ENCODE data around the gene MAU2.
"Not testable (repeated sequence)": the region's sequence is repeated elsewhere in the genome, so short reads cannot be mapped to it uniquely, and the experiment has no call there.

Gene MAU2

DNA sequence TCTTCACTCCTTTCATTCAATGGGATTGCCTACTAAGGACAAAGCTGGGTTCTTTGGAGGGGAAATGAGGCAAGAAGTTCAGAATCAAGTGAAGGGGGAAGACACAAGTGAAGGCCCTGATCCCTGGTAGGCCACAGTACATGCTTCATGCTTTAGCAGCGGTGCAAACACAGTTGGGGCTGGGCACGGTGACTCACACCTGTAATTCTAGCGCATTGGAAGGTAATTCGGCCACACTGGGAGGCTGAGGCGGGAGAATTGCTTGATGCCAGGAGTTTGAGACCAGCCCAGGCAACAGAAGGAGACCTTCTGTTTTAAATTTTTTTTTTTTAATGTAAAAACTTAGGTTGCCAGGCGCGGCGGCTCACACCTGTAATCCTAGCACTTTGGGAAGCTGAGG lies 61.5 kb downstream of the MAU2 start:
- DNase-seq (ENCODE audit: low read depth, low spot score) = no peak

DNA sequence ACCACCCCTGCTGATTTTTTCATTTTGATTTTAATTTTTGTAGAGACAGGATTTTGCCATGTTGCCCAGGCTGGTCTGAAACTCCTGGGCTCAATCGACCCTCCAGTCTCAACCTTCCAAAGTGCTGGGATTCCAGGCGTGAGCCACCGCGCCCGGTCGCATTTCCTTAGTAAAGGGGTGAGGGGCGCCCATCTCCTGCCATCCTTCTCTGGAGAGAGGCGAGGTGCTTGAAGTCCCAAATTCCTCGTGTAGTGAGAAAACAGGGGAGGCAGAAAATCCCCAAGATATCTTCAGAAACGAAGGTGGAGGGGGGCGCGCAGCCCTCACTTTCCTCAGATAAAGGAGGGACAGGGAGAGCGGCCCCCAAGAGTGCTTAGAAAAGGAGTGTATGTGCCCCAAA lies 63.9 kb downstream of the MAU2 start:
- DNase-seq (ENCODE audit: low read depth, low spot score) = no peak

DNA sequence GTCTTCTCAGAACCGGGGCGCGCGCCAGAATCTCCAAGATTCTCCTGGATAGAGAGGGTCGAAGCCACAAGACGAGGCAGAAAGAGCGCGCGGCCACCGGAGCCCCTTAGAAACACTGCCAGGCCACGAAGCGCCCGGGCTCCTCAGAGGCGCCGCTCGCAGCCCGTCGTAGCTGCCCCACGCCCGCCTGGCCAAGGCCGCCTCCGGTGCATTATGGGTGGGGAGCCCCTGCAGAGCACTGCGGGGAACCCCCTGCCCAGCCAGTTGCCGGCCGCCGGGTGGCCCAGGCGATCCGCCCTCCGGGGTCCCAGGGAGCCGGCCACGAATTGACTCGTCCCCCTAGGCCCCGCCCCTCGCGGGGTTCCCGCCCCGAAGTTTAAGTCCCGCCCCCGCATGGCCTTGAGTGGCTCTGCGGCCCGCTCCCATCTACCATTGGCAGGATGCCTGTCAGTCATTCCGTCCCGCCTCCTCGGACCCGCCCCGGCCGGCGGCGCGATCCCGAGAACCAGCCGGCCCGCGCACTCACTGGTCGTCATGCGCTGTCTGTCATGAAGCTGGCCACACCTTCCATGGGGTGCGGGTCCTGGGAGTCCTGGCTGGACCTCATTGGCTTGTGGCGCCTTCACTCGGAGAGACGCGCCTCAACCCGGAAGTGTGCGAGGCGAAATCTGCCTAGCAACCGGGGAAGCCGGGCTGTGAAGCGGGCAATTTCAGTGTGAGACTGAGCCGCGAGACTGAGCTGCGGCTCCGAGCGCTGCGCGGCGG lies 64.7 kb downstream of the MAU2 start:
- peak; percentile 99 for DNase-seq (ENCODE audit: low read depth, low spot score)

DNA sequence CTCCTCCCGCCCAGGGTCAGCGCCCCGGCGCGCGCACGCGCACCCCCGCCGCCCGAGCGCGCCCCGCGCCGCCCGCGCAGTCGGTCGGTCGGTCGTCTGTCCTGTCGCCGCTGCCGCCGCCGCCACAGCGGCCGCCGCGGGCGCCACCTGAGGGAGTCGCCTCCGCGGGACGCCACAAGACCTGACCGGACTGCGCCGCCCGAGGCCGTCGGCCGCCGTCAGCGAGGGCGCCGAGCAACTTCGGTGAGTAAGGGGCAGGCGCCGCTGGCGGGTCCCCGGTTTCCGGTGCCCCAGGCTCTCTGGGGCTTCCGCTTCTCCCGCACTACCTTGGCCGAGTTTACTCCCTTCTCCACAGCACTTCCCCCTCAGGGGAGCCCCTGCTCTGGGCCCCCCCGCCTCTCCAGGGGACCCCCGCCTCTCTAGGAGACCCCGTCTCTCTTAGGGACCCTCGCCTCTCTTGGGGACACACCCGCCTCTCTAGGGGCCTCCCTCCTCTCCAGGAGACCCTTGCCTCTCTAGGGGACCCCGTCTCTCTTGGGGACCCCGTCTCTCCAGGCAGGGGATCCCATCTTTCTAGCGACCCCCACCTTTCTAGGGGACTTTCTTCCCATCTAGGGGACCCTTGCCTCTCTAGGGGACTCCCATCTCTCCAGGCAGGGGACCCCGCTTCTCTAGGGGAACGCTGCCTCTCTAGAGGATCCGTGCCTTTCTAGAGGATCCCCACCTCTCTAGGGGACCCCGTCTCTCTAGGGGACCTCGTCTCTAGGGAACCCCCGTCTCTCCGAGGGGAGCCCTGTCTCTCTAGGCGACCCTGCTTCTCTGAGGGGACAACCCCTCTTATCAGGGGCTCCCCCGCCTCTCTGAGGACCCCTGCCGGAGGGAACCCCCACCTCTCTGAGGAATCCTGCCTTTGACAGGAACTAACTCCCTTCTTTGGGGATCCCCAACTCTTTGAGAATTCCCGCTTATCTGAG lies 65.6 kb downstream of the MAU2 start:
- DNase-seq (ENCODE audit: low read depth, low spot score) = no peak

DNA sequence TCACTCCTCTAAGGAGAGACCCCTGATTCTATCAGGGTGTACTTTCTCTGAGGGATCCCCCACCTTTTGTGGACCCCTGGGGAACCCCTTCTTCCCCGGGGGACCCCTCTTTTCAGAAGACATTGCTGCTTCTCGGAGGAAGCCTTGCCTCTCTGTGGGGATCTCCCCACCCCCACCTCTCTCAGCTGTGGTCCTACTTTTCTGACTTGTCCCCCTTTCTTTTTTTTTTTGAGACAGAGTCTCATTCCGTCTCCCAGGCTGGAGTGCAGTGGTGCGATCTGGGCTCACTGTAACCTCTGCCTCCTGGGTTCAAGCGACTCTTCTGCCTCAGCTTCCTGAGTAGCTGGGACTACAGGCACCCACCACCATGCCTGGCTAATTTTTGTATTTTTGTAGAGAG lies 66.5 kb downstream of the MAU2 start:
- no peak for DNase-seq (ENCODE audit: low read depth, low spot score)

DNA sequence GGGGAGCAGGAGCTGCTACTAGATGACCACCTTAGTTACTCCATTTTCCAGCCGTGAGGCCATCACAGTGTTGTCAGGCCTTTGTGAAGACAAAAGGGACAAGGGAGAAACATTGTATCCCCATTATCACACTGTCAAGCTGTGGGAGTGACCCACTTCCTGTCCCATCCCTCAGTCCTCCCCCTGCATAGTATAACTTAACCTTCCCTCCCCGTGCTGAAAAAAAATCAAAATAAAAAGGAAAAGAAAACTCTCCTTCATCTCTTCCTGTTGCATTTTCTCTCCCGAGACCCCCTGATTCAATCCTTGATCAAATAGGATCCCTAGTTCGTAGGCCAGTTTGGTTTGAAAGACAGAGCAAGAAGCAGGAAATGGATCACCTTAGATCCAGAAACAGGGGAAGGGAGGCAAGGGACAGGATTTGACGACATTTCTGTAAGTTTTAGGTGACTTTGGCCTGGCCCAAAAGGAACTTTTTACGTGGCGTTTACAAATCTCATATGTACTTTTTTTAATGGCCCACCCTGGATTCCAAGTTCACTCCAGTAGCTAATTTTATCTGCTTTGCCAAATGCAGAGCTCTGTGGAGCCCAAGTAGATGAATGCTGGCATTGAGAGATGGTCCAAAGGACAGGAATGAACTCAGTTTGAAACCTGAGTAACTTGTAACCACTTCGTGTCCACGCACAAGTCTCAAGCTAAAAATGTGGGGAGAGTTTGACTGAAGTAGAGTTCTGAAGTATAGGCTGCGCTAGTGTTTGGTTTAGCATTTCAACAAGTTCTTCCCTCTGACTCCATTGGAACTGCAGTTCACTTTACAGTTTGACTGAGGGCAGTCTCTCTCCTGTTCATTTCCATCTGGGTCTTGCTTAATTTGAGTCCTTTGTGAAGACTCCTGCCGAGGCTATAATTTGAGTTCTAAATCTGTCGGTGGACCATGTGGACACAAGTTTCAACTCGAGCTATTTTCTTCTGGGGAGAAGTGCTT lies 68.2 kb downstream of the MAU2 start:
- no peak for DNase-seq (ENCODE audit: low read depth, low spot score)

DNA sequence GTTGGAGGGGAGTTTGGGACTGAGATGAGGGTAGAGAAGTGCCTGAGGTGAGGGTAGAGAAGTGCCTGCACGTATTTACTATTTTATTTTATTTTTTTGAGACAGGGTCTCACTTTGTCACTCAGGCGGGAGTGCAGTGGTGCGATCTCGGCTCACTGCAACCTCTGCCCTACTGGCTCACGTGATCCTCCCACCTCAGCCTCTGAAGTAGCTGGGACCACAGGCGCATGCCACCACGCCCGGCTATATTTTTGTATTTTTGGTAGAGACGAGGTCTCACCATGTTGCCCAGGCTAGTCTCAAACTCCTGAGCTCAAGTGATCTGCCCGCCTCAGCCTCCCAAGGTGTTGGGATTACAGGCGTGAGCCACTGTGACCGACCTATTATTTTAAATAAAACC lies 69.1 kb downstream of the MAU2 start:
- not testable (repeated sequence) for DNase-seq (ENCODE audit: low read depth, low spot score)

DNA sequence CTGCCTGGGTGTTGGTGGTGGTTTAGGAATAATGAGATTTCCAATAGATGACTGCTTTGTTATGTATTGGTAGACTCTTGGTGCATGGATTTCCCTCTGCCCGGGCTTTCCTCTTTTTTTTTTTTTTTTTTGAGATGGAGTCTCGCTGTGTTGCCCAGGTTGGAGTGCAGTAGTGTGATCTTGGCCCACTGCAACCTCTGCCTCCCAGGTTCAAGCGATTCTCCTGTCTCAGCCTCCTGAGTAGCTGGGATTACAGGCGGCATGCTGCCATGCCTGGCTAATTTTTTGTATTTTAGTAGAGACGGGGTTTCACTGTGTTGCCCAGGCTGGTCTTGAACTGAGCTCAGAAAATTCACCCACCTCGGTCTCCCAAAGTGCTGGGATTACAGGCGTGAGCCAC lies 73.7 kb downstream of the MAU2 start:
- not testable (repeated sequence) for DNase-seq (ENCODE audit: low read depth, low spot score)

DNA sequence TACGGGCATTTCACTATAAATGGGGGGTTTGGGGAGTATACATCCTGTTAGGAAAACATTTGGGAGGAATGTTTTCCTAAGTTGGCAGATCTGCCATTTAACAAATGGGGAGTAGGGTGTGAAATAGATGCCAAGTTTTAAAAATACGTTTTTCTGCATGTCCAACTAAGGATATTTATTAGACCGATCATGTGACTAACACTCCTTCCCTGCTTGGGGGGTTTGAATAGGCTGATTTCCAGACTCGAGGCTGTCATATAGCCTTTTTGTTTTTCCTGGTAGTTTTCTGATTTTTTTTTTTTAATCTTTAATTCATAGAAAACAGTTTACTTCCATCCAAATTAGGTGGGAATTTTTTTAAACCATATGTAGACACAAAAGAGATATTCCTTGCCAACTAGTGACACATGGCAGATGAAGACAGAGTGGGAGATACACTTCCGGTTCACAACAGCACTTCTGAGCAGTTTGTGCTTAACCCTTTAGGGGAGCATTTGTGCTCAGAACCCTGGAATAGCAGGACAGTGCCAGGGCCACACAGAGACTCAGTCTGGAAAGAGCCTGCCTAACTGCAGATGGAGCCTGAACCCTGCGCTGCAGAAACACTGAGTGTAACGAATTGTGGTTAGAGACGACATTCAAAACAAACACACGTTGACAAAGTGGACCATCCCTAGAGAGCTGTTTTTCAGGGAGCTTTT lies 79.3 kb downstream of the MAU2 start:
- DNase-seq (ENCODE audit: low read depth, low spot score) = no peak

DNA sequence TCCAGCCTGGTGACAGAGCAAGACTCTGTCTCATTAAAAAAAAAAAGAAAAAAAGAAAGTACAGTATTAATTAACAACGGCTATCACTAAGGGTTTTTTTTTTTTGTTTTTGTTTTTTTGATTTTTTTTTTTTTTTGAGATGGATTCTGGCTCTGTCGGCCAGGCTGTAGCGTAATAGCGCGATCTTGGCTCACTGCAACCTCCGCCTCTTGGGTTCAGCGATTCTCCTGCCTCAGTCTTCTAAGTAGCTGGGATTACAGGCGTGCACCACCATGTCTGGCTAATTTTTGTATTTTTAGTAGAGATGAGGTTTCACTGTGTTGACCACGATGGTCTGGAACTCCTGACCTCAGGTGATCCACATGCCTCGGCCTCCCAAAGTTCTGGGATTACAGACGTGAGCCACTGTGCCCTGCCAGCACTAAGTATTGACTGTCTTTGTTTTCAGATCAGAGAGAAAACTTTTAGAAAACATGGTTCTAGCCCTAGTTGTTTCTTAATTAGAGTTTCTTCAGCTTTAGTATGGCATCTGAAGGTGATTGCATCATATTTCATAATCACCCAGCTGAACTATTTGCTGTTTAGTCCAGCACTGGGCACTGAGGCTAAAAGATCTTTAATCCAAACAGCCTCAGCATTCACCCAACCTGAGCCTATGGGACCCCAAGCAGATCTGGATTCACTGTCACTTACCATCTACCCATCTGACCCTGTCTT lies 82.2 kb downstream of the MAU2 start:
- no peak for DNase-seq (ENCODE audit: low read depth, low spot score)

DNA sequence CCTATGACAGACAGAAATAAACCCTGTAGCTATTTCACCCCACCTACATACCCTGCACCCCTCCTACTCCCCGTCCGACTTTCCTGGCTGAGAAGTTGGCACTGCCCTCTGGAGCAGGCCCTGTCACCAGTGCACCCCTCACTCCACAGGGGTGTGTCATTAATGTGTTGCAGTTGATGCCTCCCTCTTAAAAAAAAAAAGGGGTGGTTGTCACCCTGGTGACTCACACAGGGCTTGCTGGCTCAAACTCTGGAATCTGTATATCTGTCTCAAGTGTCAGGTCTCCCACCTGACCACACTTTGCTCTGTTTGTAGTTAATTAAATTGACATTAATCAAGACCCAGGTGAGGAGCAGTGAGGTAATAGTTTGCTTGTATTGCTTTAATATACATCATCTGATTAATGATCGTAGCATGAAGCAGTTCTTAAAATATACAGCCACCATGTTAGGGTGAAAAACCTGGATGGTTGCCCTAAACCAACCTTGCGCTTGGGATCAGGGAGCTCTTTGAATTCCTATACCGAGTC lies 82.8 kb downstream of the MAU2 start:
- no peak for DNase-seq (ENCODE audit: low read depth, low spot score)

DNA sequence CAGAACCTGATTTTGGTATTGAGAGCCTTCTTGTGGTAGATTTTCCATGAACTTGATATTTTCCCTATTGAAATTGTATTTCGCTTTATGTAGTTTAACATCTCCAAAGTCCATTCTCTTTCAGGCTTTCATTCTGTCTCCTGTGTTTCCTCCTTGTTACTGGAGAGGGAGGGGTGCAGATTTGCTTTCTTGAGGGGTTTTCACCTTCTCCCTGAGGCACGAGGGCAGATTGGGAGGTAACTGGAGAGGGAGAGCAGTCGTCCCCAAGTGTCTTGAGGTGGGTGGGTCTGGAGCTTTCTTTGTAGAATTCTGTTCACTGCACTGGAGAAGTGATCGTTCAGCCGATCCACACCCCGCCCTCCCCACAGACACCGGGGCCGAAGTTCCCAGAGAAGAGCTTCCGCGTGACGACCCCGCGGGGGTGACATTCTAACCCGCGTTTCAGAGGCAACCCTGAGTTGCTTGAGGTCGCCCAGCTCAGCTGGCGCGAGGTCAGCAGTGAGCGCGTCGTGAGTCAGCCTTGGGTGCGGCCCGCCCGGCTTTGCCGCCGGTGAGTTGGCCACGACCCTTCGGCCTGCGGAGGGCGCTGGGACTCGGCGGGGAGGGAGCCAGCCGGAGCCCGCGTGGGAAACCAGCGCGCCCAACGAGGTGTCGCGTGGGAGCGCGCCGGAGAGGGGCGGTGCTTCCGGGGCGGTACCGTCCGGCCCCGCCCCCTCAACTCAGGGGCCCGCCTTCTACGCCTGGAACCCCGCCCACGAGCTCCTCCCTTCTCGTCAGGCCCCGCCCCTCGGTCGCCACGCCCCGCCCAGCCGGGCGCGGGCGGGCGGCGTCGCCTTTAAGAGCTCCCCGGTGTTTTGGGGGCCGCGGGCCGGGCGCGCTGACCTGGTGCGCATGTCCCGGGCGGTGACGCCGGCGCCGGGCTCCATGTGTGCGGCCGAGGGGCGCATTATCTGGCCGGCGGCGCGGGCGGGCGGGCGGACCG lies 84.5 kb downstream of the MAU2 start, which contains the start of gene GATAD2A:
GATAD2A (plus strand) TSS at position 797 of the 982 bp plus-strand sequence. CDS start 59,671 bp downstream, outside the sequence.
- DNase-seq (ENCODE audit: low read depth, low spot score) = peak; percentile 83

DNA sequence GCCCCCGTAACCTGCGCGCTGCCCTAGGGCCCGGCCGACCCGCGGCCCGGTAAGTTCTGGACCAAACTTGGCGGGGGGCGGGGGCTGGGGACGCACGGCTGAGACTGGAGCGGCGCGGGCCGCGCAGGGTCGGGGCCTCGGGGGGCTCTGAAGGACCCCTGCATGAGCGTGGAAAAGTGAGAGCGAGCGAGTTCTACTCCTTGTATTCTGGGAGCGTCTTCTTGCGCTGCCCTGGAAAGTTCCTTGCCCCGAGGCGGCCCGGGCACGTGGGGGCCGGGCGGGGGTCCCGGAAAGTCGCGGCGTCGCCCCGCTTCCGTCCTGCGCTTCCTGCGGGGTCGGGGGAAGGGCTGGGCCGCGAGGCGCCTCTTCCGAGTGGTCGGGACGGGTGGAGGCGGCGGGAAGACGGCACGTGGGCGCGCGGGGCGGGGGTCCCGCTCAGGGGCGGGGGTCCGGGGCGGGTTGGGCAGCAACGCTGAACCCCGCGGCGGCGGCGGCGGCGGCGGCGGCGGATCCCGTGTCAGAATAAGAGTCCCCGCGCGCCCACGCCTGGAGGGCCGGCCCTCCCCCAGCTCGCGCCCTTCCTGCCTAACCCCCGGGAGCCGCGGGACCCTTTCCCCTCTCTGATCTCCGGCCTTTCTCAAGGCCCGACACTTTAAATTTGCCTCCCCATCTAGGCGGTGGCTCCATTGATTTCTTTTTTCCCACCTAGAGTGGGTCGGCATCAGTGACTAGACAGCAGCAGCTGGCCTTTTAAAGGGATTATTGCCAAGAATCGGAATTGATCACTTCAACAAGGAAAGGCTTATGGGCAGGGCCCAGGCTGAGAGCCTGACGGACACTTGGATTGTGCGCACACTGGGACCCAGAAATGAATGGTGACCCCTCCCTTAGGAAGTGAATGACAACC lies 85.6 kb downstream of the MAU2 start:
- DNase-seq (ENCODE audit: low read depth, low spot score) = no peak

DNA sequence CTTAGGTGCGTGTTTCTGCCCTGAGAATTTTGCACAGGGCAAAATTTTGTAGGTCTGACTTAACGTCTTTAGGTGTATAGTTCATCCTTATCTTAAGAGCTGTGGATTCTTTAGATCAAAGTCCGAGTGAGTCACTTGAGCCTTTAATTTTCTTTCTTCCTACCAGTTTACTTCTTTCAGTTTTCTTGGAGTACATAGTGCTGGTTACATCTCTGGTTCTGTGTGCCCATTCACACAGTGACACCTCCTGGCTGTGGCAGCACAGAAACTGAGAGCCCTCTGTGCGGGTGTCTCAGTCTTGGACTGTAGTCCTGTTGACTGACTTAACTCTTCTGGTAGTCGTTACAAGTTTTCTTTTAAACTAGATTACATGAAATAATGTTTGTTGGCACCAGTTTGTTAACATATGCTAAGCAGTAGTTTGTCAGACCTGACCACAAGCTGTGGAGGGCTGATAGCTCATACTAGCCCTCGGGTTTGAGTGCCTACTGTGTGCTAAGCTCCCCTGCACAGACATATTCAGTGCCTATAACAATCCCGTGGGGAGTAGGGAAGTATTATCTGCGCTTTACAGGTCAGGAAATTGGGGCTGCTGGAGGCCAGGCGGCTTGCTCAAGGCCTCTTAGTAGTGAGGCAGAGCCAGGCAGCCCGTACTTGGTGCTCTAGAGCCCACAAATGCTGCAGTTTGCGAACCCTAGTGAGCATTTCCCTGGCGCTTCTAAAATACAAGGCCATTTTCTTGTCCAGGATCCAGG lies 86.4 kb downstream of the MAU2 start:
- DNase-seq (ENCODE audit: low read depth, low spot score) = no peak

DNA sequence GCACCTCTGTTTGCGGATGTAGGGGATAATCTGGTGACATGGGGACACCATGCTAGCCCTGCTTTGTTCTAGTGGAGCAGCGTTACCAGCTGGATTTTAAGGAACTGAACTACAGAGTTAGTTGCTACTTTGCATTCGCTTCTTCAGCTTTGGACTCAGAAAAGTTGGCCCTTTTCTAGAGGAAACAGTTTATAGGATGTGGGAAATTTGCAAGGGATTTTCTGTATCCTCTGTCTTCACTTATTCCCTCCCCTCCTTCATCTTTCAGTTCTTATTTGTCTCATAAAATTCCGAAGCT lies 87.0 kb downstream of the MAU2 start:
- no peak for DNase-seq (ENCODE audit: low read depth, low spot score)

Measured in smooth muscle cell of the brain vasculature (primary cell).